ENCODE results near the gene ALK.
"Not testable (repeated sequence)": the region's sequence is repeated elsewhere in the genome, so short reads cannot be mapped to it uniquely, and the experiment has no call there.

ALK gene

GRCh38 chr2:29834624-29835023 is 86.8 kb downstream of the ALK start:
- DNase-seq, result no peak

- no peak for DNase-seq
Observed at GRCh38 chr2:29834036-29834540, 87.3 kb downstream of the ALK start.

GRCh38 chr2:29831560-29831959 is 89.8 kb downstream of the ALK start:
- DNase-seq, result no peak

GRCh38 chr2:29829841-29830240 is 91.5 kb downstream of the ALK start:
- no peak for DNase-seq

GRCh38 chr2:29824145-29824544 is 97.2 kb downstream of the ALK start:
- DNase-seq, result not testable (repeated sequence)

- no peak for DNase-seq
Observed at GRCh38 chr2:29821591-29821990, 99.8 kb downstream of the ALK start.

GRCh38 chr2:29819570-29819969 is 101.8 kb downstream of the ALK start:
- DNase-seq, result no peak

GRCh38 chr2:29817801-29818680 is 103.3 kb downstream of the ALK start:
- no peak for DNase-seq

- no peak for DNase-seq
Observed at GRCh38 chr2:29817299-29817698, 104.1 kb downstream of the ALK start.

GRCh38 chr2:29816651-29817050 is 104.7 kb downstream of the ALK start:
- DNase-seq, result no peak

GRCh38 chr2:29811378-29811777 is 110.0 kb downstream of the ALK start:
- no peak for DNase-seq

GRCh38 chr2:29810956-29811355 is 110.4 kb downstream of the ALK start:
- DNase-seq, result no peak

GRCh38 chr2:29808321-29808720 is 113.1 kb downstream of the ALK start:
- DNase-seq, result no peak

GRCh38 chr2:29807082-29807481 is 114.3 kb downstream of the ALK start:
- no peak for DNase-seq

- DNase-seq, result no peak
Observed at GRCh38 chr2:29806461-29806860, 114.9 kb downstream of the ALK start.

GRCh38 chr2:29804671-29805070 is 116.7 kb downstream of the ALK start:
- DNase-seq, result no peak

GRCh38 chr2:29803537-29803936 is 117.8 kb downstream of the ALK start:
- DNase-seq, result no peak

GRCh38 chr2:29802986-29803385 is 118.4 kb downstream of the ALK start:
- DNase-seq, result peak; percentile 24

GRCh38 chr2:29799628-29800027 is 121.8 kb downstream of the ALK start:
- no peak for DNase-seq

- DNase-seq, result no peak
Observed at GRCh38 chr2:29797916-29798315, 123.5 kb downstream of the ALK start.

- DNase-seq, result no peak
Observed at GRCh38 chr2:29796446-29796845, 124.9 kb downstream of the ALK start.

GRCh38 chr2:29789911-29790485 is 131.4 kb downstream of the ALK start:
- no peak for DNase-seq

- DNase-seq, result no peak
Observed at GRCh38 chr2:29787473-29788465, 133.6 kb downstream of the ALK start.

Measured in DMS79 treated with DMSO at 0.1 percent for 48 hours (cell line).